Embryonic facial prominence (tissue), 1 donor: Measurements from ENCODE around the gene SEC61A1.
A peak's percentile ranks its signal among the peaks of the same experiment; 100 is the strongest.

Experiments used
- DNase-seq: peaks from one replicate; pipeline ENCODE4 v3.0.0-alpha.2; 2016; ENCODE audit errors: extremely low spot score

Gene SEC61A1

GRCh38 chr3:128051837-128052594 lies at the start of gene SEC61A1:
TSS of gene SEC61A1 (plus strand) at chr3:128052437. CDS start at chr3:128052553, 116 bp downstream.
- DNase-seq: peak; percentile 89

GRCh38 chr3:128004661-128005060 lies 47.6 kb upstream of the SEC61A1 start:
- DNase-seq: no peak

GRCh38 chr3:128006061-128007032 lies 45.9 kb upstream of the SEC61A1 start:
- DNase-seq: no peak

- no peak for DNase-seq
These were observed 45.2 kb upstream of the SEC61A1 start for GRCh38 chr3:128007033-128007424.

GRCh38 chr3:128009952-128010846 lies 42.0 kb upstream of the SEC61A1 start:
- DNase-seq: no peak

GRCh38 chr3:128011140-128011539 lies 41.1 kb upstream of the SEC61A1 start:
- peak; percentile 51 for DNase-seq

GRCh38 chr3:128012050-128012449 lies 40.2 kb upstream of the SEC61A1 start:
- DNase-seq: no peak

GRCh38 chr3:128014548-128014947 lies 37.7 kb upstream of the SEC61A1 start:
- DNase-seq: no peak

- no peak for DNase-seq
These were observed 35.7 kb upstream of the SEC61A1 start for GRCh38 chr3:128016502-128016901.

- no peak for DNase-seq
These were observed 30.4 kb upstream of the SEC61A1 start for GRCh38 chr3:128021768-128022372.

GRCh38 chr3:128033102-128033501 lies 19.1 kb upstream of the SEC61A1 start:
- DNase-seq: no peak

- no peak for DNase-seq
These were observed 16.1 kb upstream of the SEC61A1 start for GRCh38 chr3:128036119-128036518.

- DNase-seq: no peak
These were observed 12.2 kb upstream of the SEC61A1 start for GRCh38 chr3:128040041-128040440.

GRCh38 chr3:128040660-128041059 lies 11.6 kb upstream of the SEC61A1 start:
- no peak for DNase-seq

GRCh38 chr3:128041344-128041743 lies 10.9 kb upstream of the SEC61A1 start:
- no peak for DNase-seq

- no peak for DNase-seq
These were observed 1.6 kb upstream of the SEC61A1 start for GRCh38 chr3:128050597-128050996.

- DNase-seq: peak; percentile 31
These were observed 789 bp upstream of the SEC61A1 start for GRCh38 chr3:128051459-128051836.

- no peak for DNase-seq
These were observed 536 bp downstream of the SEC61A1 start for GRCh38 chr3:128052595-128053351.

- DNase-seq: no peak
These were observed 1.4 kb downstream of the SEC61A1 start for GRCh38 chr3:128053614-128054013.

GRCh38 chr3:128054367-128054766 lies 2.1 kb downstream of the SEC61A1 start:
- DNase-seq: no peak
